Medulla oblongata (tissue), 1 donor: ENCODE data around the gene CELF4.

Experiments
- DNase-seq: peaks from one replicate; pipeline ENCODE4 v3.0.0-alpha.2; 2015; ENCODE audit errors: extremely low spot score

The CELF4 gene

DNA sequence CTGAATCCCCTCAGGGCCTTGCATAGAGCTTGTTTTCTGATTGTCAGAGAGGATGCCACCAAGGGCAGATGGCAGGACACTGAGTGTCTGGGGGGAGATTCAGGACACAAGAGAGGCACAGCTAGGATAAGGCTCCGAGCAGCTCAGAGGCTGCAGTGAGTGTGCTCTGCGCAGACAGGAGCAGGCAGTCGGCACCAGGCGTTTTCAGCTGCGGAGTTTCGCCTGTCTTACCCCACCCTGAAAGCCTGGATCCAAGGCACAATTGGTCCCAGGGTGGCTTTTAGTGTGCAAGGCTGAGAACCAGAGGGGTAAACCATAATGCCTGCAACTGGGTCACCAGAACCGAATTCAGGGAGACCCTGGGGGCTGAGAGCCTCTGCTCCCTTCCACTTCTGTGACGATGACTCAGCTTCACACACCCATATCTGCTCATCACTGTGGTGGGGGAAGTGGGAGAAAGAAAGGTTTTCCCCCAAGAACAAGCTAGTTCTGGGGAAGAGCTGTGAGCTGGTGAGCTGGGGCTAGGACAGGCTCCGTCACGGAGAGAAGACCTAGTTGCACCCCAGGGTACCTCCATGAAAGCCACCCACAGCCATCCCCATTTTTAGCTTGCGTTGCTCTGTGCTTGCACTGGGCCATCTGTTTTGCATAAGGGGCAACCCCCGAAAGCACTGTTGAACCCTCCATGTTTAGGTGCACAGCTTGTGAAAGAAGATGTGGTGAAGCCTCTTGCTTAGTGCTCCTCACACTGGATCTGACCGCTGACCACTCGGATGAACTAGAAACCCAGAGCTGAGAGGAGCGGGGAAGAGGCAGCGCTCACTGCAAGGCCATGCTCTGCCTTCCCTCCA, 173.7 kb downstream of the CELF4 start:
- DNase-seq = no peak

DNA sequence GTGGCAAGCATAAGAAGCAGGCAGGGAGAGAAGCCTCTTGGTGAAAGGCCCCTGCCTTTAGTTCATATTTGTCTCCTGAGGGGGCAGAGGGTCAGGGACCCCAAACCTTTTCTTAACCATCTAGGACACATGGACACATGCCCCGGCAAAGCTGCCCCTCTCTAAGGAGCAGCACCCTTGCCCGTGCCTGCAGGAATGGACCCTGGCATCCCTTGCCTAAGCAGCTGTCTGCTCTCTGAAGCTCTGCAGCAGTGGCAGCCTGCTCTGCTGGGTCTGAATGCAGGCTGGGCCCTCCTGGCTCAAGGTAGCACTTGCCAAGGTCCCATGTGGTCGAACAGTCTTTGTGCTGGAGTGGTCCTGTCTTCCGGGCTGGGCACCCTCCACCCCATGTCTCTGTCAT, 174.4 kb downstream of the CELF4 start:
- no peak for DNase-seq

DNA sequence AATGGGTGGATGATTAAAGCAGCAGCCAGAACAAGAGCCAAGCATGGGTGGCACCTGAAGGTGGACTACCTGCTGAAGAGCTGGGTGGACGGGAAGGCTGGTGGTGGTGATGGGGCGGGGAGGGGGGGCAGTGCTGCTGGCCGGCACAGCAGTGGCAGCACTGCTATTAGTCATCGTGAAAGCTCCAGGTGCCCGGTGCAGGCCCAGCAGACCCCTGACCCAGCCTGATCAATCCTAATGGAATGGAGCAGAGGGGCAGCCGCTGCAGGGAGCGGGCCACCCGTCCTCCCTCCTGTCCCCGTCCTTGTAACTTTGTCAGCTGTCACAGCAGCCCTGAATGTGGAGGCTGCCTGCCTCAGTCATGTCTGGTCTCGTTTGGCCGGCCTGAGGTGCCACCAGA, 174.9 kb downstream of the CELF4 start:
- no peak for DNase-seq

DNA sequence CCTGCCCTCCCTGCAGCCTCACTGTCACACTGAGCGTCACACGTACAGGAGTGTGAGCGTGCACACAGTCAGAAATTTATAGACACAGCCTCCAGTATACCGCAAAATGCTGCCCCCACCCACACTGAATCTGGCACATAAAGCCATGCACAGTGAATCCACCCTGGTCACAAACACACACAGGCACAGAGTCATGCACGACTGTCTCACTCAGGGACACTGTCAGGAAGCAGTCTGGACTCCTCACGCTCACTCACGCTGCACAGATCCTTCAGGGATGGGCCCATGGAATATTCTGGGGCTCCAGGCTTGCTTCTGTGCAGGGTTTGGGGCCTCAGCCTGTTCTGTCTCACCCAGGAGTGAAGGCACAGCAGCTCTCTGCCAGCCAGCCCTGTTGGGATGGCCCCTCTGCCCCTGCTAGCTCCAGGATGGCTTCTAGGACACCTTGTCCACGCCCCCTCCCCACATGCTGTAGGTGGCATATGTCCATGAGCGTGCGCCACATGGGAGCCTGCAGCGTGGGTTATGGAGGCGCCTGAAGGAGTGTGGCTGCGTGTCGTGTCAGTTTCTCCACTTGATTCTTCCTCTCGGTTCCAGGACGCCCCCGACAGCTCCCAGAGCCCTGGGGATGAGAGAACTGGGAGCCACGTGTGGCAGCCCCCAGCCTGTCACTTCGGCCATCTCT, 175.8 kb downstream of the CELF4 start:
- no peak for DNase-seq

DNA sequence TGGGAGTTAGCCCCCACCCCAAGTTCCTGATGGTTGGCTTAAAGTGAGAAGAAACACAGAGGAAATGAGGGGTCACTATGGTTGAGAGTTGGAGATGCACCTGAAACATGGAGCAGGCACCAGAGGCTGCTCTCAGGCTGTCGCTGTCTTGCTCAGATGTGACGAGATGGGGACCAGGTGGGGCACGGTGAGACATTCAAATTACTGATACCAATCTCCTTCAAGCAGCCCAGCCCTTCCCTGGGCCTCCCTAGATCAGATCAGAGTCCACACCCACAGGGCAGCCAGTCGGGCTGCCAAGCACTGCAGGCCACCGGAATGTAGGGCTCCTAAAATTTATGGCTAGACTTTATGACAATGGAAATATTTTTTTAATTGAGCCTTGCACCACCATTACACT, 176.6 kb downstream of the CELF4 start:
- DNase-seq = no peak

DNA sequence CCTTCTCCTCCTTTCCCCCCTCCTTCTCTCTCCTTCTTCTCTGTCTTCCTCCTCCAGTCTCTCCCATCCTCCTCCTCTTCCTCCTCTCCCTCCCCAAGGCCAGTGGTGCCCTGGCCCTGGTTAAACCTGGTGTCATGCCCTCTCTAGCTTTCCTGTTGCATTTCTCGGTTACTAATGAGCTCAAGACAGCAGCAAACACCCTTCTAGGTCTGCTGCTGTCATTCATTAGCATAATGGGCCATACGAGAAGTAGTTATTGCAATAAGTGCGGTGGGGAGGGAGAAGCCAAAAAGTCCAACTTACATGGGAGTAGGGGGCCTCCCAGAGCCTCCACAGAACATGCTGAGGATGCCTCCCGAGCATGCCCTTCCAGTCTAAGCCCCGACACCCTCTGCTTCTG, 177.2 kb downstream of the CELF4 start:
- DNase-seq = no peak

DNA sequence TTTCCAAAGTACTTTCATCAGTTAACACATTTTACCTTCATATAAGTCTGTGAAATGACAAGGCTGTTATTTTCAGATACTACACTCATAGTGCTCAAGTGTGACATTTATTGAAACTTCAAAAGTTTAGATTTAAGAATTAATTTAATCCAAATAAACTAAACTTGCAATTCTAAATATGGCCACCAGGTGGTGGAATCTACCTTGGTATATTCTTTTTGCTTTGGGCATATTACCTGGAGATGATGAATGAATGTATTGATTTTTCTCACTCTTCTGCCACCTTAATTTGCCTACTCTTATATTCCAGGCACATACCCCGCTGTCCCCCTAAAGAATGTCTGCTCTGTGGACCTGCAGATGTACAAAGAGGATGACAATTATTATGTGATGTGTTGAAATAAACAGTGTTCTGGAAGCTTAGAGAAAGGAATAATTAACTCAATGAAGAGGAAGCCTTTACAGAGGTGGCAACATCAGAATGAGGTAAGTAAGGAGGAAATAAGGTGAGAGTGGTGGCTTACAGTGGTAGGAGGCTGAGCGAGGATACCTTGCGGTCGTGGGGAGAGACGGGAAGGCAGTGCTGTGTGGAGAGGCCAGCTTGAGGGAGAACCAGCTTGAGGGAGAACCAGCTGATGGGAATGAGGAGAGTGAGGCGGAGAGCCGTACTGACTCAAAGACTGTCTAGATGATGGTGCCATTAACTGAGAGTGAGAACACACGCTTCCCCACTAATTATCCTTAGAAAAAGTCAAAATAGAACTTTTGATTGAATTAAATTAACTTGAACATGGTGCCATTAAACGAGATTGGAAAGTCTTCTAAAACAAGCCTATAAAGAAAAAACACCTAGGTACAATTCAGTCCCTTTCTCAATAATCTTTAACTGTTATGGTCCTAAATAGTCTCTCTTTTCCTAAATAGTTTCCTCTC, 179.5 kb downstream of the CELF4 start:
- DNase-seq = peak; percentile 56

DNA sequence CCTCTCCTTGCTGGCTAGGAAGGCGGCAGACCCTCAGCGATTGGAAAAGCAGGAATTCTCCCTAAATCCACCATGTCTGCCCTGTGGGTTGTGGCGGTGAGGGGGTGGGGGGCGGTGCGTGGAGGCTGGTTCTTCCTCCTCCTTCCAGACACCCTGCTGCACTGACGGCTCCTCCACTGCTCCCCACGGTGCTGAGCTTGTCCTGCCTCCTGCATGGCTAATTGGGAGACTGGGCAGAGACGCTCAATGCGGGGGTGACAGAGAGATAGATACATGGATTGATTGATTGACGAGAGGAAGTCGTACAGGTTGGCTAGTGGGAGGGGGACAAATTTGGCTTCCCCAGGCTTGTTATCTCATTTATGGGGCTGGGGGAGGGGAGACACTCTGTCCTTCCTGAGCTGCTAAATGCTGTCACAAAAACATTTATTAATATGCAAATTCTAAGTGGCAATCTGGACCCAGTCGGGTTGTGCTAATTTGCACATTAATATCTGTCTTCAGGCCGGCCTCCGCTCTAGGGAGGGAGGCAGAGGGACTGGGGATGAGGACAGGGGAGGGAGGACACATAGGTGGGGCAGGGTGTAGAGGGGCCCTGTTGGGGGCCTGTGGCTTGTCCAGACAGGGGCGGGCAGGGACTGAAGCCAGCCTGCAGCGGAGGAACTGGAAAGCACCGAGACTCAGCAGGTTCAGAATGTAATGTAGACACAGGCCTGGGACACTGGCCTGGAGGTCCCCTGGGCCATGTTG, 181.6 kb downstream of the CELF4 start:
- DNase-seq = no peak

DNA sequence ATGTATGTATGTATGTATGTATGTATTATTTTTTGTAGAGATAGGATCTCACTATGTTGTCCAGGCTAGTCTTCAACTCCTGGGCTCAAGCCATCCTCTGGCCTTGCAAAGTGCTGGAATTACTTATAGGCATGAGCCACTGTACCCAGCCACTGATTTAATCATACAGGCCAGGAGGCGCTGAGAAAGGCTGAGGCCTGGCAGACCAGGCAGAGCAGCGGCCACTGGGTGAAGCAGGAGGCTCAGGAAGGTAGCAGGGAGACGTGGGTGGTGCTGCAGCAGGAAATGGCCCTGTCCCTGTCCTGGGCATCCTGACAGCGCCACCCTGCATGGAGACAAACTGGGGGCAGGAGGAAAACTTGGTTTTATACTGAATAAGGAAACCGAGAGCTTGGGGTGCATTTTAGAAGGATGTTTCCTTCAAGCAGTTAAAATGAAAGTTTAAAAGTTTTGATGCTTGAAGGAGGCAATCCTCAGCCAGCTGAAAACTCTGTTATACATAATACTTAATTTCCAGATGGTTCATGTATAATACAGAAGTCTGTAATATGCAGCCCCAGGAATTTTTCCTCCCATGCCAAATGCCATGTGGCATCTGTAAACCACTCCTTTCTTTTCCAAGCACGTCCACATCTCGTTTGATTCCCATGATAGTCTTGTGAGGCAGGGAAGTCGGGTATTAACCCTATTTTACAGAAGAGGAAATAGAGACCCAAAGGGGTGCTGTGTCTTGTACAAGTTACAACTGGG, 182.4 kb downstream of the CELF4 start:
- DNase-seq = no peak

DNA sequence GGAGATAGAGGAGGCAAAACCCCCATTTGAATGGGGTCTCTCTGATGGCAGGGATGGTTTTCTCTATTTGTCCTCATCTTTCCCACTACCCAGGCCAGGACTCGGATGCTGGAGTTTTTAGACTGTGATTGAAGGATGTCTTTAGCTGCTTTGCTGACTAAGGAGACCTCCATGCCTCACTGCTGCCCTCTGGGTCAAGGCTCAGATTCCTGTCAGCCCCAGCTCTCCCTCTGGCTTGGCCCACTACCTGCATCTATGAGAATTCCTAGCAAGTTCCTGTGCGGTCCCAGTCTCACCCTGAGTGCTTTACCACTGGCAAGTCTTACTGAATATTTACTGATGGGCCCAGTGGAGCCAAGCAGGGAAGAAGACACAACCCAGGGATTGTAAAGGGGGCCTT, 184.0 kb downstream of the CELF4 start:
- no peak for DNase-seq

DNA sequence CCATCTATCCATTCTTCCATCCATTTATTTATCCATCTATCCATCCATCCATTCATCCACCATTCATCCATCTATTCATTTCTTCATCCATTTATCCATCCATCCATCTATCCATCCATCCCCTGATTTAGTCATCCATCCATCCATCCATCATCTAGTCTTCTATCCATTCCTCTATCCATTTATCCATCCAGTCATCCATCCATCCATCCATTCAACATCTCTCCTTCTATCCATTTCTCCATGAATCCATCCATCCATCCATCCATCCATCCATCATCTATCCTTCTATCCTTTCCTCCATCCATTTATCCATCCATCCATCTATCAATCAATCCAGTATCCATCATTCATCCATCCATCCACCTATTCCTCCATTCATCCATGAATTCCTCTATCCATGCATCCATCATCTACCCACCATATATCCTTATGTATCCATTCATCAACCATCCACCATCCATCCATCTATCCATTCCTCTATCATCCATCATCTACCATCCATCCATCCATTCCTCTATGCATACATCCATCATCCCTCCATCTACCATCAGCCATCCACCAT, 185.0 kb downstream of the CELF4 start:
- DNase-seq = no peak

DNA sequence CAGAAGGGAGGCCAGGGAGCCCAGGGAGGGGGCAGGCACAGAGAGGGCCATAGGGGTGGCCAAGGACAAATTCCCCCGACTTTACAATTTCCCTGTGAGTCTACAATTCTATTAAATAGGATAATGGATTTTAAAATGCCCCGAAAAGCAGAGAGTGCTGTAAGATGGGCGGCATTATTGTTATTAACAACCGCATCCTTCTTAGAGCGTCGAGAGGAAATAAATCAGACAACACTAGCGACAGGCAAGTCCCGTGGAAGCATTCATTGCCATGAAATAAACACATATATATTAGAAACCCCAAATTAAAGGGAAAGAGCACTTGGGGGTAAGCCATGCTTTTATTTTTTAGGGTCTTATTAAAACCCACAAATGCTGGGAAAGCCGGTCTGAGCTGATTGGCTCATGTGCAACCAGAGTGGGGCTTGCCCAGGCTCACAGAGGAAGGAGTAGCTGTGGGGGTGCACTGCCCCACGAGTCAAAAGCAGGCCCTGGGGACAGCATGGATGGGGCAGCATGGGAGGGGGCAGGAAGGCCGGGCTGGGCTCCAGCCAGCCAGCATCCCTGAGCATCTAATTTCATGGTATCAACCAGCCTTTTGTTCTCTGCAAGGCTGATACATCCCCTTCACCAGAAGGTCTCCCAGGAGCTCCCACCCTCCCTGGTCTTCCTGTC, 187.1 kb downstream of the CELF4 start:
- DNase-seq = no peak

DNA sequence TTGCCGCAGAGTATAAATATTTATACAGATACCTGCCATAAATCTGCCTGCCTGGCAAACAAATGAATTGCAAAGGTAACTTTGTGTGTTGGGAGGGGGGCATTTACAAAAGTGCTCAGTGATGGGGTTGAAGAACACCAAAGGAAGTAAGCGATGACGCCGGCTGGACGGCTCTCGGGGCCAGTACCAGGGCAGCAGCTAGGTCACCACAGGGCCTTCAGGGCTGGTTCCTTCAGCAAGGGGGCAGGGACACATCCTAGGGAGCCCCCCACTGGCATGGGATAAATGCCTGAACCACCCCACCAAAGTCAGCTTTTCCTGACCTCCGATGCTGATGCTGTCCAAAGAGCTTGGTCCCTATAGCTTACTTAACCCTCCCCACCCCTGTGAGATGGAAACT, 190.4 kb downstream of the CELF4 start:
- DNase-seq = no peak

DNA sequence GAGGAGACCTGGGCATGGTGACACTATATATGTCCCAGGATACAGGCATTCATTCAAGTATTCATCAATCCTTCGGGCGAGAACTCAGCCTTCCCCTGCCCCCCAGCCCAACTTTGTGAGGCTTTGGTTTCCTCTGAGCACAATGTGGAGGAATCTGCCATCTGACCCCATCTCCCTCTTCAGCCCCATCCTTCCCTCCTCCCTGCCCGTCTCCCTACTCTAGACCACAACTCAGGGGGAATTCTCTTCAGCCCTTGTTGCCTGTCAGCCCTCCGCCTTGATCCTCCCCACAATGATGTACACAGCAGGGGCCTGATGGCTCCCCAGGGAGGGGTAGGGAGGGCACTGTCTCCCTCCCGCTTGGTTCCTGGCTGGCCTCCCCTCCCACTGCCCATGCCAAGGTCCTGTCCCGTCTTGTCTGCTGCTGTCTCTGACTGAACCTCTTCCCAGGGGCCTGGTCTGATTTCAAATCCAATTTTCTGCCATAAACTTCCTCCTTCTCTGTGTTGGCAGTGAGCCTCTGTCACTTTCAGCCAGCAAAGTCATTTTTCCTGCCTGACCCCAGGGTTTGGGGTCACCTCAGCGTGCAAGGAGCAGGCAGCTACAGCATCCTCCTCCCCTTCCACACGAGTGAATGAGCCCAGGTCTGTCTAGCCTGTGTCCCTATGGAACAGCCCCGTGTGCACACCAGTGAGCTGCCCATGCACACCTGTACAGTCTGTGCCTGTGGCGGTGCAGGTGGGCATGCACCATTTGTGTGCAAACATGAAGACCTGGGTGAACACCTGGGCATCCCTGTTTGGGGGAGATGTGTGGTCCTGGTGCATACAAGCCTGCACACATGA, 197.3 kb downstream of the CELF4 start:
- no peak for DNase-seq

DNA sequence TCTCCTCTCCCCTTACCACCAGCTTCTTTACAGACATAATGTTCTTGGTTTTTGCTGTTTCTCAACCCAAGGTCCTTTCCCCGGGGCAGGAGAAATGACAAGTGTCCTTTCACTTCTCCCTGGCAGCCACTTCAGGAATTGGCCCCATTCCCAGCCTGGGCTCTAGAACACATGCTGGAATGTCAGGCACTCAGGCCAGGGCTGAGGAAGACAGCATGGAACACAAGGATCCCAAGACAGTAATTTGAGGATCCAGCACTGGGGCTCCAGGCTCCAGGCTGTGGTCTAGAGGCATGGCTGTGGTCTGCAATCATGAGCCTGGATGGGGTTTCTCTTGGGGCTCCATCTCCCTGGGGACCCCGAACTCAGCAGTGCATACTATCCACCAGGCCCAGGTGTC, 201.4 kb downstream of the CELF4 start:
- DNase-seq = peak; percentile 51

DNA sequence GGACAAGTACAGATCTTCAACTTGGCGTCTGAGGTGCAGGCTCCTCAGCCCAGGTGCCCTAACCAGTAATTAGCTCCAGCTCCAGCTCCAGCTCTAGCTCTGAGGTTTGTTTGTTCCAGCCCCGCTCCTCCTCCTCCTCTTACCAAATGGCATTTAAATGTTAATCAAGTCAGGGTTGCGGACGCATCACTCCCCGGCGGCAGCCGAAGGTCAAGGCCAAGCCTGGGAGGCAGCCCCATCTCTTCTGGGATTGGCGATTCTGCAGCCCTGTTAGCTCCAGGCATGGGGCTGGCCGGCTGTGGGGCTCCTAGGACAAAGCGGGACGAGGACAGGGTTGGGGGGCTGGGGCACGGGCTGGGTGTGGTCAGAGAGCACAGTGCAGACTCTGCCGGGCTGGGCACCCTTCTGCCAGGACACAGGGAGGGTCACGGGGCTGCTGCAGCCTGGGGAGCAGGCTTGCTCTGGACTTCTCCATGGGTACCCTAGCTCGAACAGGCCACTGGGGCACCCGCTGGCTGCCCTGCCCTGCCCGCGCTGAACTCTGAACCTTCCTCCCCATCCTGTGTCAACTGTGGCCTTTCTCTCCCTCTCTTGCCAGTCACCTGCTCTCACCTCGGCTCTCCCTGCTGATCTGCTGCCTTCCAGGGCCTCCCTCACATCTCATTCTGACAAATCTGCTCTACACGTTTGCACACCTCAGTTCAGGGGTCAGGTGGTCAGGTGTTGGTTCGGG, 203.3 kb downstream of the CELF4 start:
- DNase-seq = no peak

DNA sequence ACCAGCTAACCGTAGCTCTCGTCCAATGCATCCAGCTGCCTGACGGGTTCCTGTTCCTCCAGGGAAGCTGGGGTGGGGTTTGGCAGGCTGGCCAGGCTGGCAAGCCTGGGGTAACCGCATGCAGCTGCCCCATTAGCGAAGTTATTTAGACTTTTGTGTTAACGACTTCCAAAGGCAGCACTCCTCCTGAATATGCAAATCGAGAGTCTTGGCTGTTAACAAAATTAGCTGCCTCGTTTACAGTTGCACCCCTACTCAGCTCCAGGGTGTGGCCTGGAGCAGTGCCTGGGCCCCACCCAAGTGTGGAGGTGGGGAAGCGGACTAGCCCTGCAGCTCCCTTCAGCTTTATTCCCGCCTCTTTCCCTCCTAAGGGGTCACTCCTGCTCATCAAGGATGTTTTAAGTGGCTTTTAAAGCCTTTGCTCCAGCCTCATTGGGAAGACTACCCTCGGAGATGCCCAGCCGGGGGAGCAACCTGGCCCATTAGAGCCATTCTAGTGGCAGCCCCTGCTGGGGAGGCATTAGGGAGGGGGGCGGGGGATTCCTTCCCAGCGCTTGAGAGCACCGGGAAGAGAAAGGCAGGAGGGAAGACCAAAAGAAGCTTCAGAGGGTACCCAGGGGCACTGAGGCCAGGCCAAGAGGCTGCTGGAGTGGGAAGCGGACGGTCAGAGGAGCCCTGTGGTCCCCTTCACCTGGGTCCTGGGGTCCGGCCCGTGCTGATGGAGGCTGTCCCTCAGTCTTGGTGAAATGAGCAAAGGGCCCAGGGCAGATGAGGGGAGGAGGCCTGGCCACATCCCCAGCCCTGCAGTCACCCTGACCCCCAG, 204.1 kb downstream of the CELF4 start:
- no peak for DNase-seq
